WTC11 (cell line): Measurements from ENCODE around the gene SMIM11. TPM values are rescaled to one million over a fixed set of nuclear protein-coding genes. Genes with fewer than 3 reads are reported as not detected.

ENCODE experiments used
- ATAC-seq: fragments of 200-7000 bp; cut with Tn5 transposase; 2 replicates; pipeline ENCODE4 v1.10.0; 2021; ENCODE audit warnings: mild to moderate bottlenecking, moderate library complexity
- CTCF ChIA-PET: fragments of 300-600 bp; sonication (Branson Sonifier 250); formaldehyde crosslinking; loops from one replicate; lab custom pipeline; 2021; ENCODE audit warnings: antibody characterized with exemption; lab: Charles Lee
- POLR2A ChIA-PET: fragments of 350-600 bp; sonication (Branson Sonifier 250); formaldehyde crosslinking; loops from one replicate; lab custom pipeline; 2021; ENCODE audit warnings: antibody characterized with exemption; lab: Charles Lee
- DNase-seq: peaks from one replicate; pipeline ENCODE4 v3.0.0; 2021; ENCODE audit warnings: low spot score
- H3K27ac Mint-ChIP-seq: 2 replicates; pipeline ENCODE4 v1.8.0; 2021; ENCODE audit warnings: mixed read lengths
- H3K27me3 Mint-ChIP-seq: 2 replicates; pipeline ENCODE4 v1.8.0; 2021; ENCODE audit warnings: low read depth, mild to moderate bottlenecking, moderate library complexity, mixed read lengths
- H3K36me3 Mint-ChIP-seq: 2 replicates; pipeline ENCODE4 v1.8.0; 2021; ENCODE audit warnings: mixed read lengths
- H3K4me1 Mint-ChIP-seq: 2 replicates; pipeline ENCODE4 v1.8.0; 2022; ENCODE audit warnings: mixed read lengths
- H3K4me3 Mint-ChIP-seq: 2 replicates; pipeline ENCODE4 v1.8.0; 2021; ENCODE audit warnings: mild to moderate bottlenecking, moderate library complexity, mixed read lengths
- H3K9me3 Mint-ChIP-seq: 2 replicates; pipeline ENCODE4 v1.8.0; 2021; ENCODE audit warnings: mixed read lengths
- ATF1 ChIP-seq: sonication (generic); formaldehyde crosslinking; IDR thresholded peaks from 2 replicates; pipeline ENCODE4 v1.8.1; 2023; ENCODE audit warnings: mild to moderate bottlenecking, moderate library complexity, missing genetic modification reagents
- FOXJ3 ChIP-seq: sonication (generic); formaldehyde crosslinking; IDR thresholded peaks from 2 replicates; pipeline ENCODE4 v1.9.0; 2021; ENCODE audit warnings: missing genetic modification reagents, mild to moderate bottlenecking, borderline replicate concordance
- KAT7 ChIP-seq: sonication (generic); formaldehyde crosslinking; IDR thresholded peaks from 2 replicates; pipeline ENCODE4 v1.8.1; 2023; ENCODE audit warnings: missing genetic modification reagents, mild to moderate bottlenecking, borderline replicate concordance
- RELA ChIP-seq: sonication (generic); formaldehyde crosslinking; IDR thresholded peaks from 2 replicates; pipeline ENCODE4 v1.8.1; 2022; ENCODE audit warnings: missing genetic modification reagents, mild to moderate bottlenecking, borderline replicate concordance
- ZBTB21 ChIP-seq: sonication (generic); formaldehyde crosslinking; IDR thresholded peaks from 2 replicates; pipeline ENCODE4 v1.8.1; 2023; ENCODE audit warnings: mild to moderate bottlenecking, missing genetic modification reagents, borderline replicate concordance
- ZNF396 ChIP-seq: fragments of 250-450 bp; sonication (Bioruptor Pico); IDR thresholded peaks from 2 replicates; pipeline ENCODE4 v1.8.0; 2021; ENCODE audit warnings: mild to moderate bottlenecking, moderate library complexity, borderline replicate concordance
- total RNA-seq: library from RNA; stranded (reverse); gene quantifications from 3 replicates; pipeline ENCODE4 v1.2.3, GENCODE V29; 2021
- TF ChIP-seq, protein P1 (sequence below): fragments of 250-450 bp; sonication (Bioruptor Pico); IDR thresholded peaks from 2 replicates; pipeline ENCODE4 v1.8.0; 2021; ENCODE audit warnings: mild to moderate bottlenecking
- TF ChIP-seq, protein P2 (sequence below): fragments of 250-450 bp; sonication (Bioruptor Pico); IDR thresholded peaks from 2 replicates; pipeline ENCODE4 v1.9.0; 2021; ENCODE audit warnings: moderate library complexity, mild to moderate bottlenecking, inconsistent platforms, borderline replicate concordance
- TF ChIP-seq, protein P3 (sequence below): sonication (generic); formaldehyde crosslinking; IDR thresholded peaks from 2 replicates; pipeline ENCODE4 v1.8.1; 2023; ENCODE audit warnings: mild to moderate bottlenecking, missing genetic modification reagents
- TF ChIP-seq, protein P4 (sequence below): sonication (generic); formaldehyde crosslinking; conservative IDR thresholded peaks from 2 replicates; pipeline ENCODE4 v1.8.1; 2023; ENCODE audit warnings: mild to moderate bottlenecking, low read depth, missing genetic modification reagents, moderate library complexity
- TF ChIP-seq, protein P5 (sequence below): fragments of 250-450 bp; sonication (Bioruptor Pico); IDR thresholded peaks from 2 replicates; pipeline ENCODE4 v1.9.0; 2021; ENCODE audit warnings: mild to moderate bottlenecking
- TF ChIP-seq, protein P6 (sequence below): sonication (generic); formaldehyde crosslinking; IDR thresholded peaks from 2 replicates; pipeline ENCODE4 v1.8.1; 2023; ENCODE audit warnings: mild to moderate bottlenecking, moderate library complexity, missing genetic modification reagents

Gene SMIM11
- total RNA-seq, 1 experiment from 2014 or later, result 1.4 TPM

DNA sequence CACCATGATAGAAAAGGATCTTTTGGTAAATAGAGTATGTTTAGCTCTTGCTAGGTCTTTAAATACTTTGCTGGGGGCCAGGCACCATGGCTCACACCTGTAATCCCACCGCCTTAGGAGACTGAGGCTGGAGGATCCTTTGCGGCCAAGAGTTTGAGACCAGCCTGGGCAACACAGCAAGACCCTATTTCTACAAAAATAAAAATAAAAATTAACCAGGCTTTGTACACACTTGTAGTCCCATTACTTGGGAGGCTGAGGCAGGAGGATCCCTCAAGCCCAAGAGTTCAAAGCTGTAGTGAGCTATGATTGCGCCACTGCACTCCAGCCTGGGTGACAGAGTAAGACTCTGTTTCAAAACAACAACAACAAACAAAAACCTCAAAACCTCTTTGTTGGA, 12.6 kb upstream of the SMIM11 start:
- H3K4me1 Mint-ChIP-seq, result peaks cover 5% of the 10 kb centered on the region; the same call in 1 of the 2 replicates
- peaks cover 5% of the 10 kb centered on the region; the same call in 1 of the 2 replicates for H3K36me3 Mint-ChIP-seq
- H3K27ac Mint-ChIP-seq, result no peak overlapping the region
- no peak overlapping the region for H3K4me3 Mint-ChIP-seq
- DNase-seq (no peak), ATAC-seq (no peak)
- CTCF ChIA-PET, result interaction anchor here (0.6 to 2.3 kb wide), 6 partner anchors 15 to 470 kb away, joined by 3 to 8 read pairs (median 5); no protein-coding TSS in a partner anchor
- TF ChIP-seq ATF1 (CRISPR knock-in tag) (no peak), FOXJ3 (CRISPR knock-in tag) (no peak)
- TF ChIP-seq, protein P1, sequence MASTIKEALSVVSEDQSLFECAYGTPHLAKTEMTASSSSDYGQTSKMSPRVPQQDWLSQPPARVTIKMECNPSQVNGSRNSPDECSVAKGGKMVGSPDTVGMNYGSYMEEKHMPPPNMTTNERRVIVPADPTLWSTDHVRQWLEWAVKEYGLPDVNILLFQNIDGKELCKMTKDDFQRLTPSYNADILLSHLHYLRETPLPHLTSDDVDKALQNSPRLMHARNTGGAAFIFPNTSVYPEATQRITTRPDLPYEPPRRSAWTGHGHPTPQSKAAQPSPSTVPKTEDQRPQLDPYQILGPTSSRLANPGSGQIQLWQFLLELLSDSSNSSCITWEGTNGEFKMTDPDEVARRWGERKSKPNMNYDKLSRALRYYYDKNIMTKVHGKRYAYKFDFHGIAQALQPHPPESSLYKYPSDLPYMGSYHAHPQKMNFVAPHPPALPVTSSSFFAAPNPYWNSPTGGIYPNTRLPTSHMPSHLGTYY, result no peak
- TF ChIP-seq, protein P2, sequence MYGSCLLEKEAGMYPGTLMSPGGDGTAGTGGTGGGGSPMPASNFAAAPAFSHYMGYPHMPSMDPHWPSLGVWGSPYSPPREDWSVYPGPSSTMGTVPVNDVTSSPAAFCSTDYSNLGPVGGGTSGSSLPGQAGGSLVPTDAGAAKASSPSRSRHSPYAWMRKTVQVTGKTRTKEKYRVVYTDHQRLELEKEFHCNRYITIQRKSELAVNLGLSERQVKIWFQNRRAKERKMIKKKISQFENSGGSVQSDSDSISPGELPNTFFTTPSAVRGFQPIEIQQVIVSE (CRISPR knock-in tag), result no peak
- H3K27me3 Mint-ChIP-seq, result no peaks in the 10 kb centered on the region; the same call in 1 of the 2 replicates
- H3K9me3 Mint-ChIP-seq, result peaks cover 11% of the 10 kb centered on the region
- POLR2A ChIA-PET, result no interaction called here

DNA sequence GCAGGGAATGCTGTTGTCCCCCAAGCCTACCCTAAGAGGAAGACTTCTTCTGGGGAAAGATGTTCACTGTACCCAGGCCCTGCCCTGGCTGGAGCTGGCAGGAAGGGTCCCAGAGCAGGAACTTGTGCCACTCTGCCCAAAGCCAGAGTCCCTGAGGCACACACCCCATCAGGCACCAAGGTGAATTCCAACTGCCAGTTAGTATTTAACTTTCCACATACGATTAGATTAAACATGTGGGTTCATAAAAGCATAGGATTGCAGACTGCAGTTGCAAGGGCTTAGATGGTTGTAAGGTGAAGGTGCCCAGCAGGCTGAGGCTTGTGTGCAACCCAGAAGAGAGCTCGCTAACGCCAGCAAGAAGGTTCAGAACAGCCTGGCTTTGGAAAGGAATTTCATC, 11.6 kb upstream of the SMIM11 start, which contains the start of gene KCNE2:
Gene KCNE2 (plus strand): TSS at position 274 of the 400 bp plus-strand sequence. CDS start 6,473 bp downstream, outside the sequence.
- peaks cover 3% of the 10 kb centered on the region; the same call in 1 of the 2 replicates for H3K36me3 Mint-ChIP-seq
- ATAC-seq (no peak), DNase-seq (no peak)
- no peaks in the 10 kb centered on the region; the same call in 1 of the 2 replicates for H3K27me3 Mint-ChIP-seq
- peaks cover 5% of the 10 kb centered on the region; the same call in 1 of the 2 replicates for H3K4me1 Mint-ChIP-seq
- H3K4me3 Mint-ChIP-seq, result no peak within 1 kb of the TSS
- TF ChIP-seq, protein P3, sequence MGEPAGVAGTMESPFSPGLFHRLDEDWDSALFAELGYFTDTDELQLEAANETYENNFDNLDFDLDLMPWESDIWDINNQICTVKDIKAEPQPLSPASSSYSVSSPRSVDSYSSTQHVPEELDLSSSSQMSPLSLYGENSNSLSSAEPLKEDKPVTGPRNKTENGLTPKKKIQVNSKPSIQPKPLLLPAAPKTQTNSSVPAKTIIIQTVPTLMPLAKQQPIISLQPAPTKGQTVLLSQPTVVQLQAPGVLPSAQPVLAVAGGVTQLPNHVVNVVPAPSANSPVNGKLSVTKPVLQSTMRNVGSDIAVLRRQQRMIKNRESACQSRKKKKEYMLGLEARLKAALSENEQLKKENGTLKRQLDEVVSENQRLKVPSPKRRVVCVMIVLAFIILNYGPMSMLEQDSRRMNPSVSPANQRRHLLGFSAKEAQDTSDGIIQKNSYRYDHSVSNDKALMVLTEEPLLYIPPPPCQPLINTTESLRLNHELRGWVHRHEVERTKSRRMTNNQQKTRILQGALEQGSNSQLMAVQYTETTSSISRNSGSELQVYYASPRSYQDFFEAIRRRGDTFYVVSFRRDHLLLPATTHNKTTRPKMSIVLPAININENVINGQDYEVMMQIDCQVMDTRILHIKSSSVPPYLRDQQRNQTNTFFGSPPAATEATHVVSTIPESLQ, result no peak
- TF ChIP-seq ZBTB21 (CRISPR knock-in tag), result no peak
- TF ChIP-seq, protein P4, sequence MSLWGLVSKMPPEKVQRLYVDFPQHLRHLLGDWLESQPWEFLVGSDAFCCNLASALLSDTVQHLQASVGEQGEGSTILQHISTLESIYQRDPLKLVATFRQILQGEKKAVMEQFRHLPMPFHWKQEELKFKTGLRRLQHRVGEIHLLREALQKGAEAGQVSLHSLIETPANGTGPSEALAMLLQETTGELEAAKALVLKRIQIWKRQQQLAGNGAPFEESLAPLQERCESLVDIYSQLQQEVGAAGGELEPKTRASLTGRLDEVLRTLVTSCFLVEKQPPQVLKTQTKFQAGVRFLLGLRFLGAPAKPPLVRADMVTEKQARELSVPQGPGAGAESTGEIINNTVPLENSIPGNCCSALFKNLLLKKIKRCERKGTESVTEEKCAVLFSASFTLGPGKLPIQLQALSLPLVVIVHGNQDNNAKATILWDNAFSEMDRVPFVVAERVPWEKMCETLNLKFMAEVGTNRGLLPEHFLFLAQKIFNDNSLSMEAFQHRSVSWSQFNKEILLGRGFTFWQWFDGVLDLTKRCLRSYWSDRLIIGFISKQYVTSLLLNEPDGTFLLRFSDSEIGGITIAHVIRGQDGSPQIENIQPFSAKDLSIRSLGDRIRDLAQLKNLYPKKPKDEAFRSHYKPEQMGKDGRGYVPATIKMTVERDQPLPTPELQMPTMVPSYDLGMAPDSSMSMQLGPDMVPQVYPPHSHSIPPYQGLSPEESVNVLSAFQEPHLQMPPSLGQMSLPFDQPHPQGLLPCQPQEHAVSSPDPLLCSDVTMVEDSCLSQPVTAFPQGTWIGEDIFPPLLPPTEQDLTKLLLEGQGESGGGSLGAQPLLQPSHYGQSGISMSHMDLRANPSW (CRISPR knock-in tag), result no peak
- TF ChIP-seq, protein P5, sequence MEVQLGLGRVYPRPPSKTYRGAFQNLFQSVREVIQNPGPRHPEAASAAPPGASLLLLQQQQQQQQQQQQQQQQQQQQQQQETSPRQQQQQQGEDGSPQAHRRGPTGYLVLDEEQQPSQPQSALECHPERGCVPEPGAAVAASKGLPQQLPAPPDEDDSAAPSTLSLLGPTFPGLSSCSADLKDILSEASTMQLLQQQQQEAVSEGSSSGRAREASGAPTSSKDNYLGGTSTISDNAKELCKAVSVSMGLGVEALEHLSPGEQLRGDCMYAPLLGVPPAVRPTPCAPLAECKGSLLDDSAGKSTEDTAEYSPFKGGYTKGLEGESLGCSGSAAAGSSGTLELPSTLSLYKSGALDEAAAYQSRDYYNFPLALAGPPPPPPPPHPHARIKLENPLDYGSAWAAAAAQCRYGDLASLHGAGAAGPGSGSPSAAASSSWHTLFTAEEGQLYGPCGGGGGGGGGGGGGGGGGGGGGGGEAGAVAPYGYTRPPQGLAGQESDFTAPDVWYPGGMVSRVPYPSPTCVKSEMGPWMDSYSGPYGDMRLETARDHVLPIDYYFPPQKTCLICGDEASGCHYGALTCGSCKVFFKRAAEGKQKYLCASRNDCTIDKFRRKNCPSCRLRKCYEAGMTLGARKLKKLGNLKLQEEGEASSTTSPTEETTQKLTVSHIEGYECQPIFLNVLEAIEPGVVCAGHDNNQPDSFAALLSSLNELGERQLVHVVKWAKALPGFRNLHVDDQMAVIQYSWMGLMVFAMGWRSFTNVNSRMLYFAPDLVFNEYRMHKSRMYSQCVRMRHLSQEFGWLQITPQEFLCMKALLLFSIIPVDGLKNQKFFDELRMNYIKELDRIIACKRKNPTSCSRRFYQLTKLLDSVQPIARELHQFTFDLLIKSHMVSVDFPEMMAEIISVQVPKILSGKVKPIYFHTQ (CRISPR knock-in tag), result no peak
- TF ChIP-seq RELA (CRISPR knock-in tag), result no peak
- TF ChIP-seq, protein P6, sequence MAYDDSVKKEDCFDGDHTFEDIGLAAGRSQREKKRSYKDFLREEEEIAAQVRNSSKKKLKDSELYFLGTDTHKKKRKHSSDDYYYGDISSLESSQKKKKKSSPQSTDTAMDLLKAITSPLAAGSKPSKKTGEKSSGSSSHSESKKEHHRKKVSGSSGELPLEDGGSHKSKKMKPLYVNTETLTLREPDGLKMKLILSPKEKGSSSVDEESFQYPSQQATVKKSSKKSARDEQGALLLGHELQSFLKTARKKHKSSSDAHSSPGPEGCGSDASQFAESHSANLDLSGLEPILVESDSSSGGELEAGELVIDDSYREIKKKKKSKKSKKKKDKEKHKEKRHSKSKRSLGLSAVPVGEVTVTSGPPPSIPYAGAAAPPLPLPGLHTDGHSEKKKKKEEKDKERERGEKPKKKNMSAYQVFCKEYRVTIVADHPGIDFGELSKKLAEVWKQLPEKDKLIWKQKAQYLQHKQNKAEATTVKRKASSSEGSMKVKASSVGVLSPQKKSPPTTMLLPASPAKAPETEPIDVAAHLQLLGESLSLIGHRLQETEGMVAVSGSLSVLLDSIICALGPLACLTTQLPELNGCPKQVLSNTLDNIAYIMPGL (CRISPR knock-in tag), result no peak
- no peak for TF ChIP-seq KAT7 (CRISPR knock-in tag)
- no peak for TF ChIP-seq ZNF396
- POLR2A ChIA-PET, result no interaction called here
- no peak within 1 kb of the TSS for H3K27ac Mint-ChIP-seq
- CTCF ChIA-PET, result no interaction called here
- peaks cover 4% of the 10 kb centered on the region for H3K9me3 Mint-ChIP-seq
